HCT116 (cell line): Measurements from ENCODE around the gene MUS81. TPM values are rescaled to one million over a fixed set of nuclear protein-coding genes. Genes with fewer than 3 reads are reported as not detected.

ENCODE experiments used
- ATAC-seq: fragments of 200-7000 bp; cut with Tn5 transposase; 2 replicates; pipeline ENCODE4 v1.9.1; 2020; ENCODE audit warnings: mild to moderate bottlenecking, moderate library complexity
- BruUV-seq: library from RNA; stranded (reverse); fragments of 400-500 nt; replicated peaks from 2 replicates; lab custom pipeline; 2021; lab: Mats Ljungman, UMichigan
- CTCF ChIA-PET: fragments of 300-600 bp; sonication (Branson Sonifier 250); formaldehyde crosslinking; loops from one replicate; lab custom pipeline; 2021; ENCODE audit warnings: antibody characterized with exemption; lab: Charles Lee
- POLR2A ChIA-PET: fragments of 300-600, 350-600 bp; sonication (Branson Sonifier 250); formaldehyde crosslinking; loops from one replicate; lab custom pipeline; 2021; ENCODE audit warnings: antibody characterized with exemption; lab: Charles Lee
- RAD21 ChIA-PET, 2 experiments: fragments of 300-600 bp; sonication (Branson Sonifier 250); formaldehyde crosslinking; loops; one replicate each; lab custom pipeline; 2023; ENCODE audit warnings: low total read pairs in 2 of 2; ENCODE audit not compliant: uncharacterized antibody in 2 of 2, unreplicated experiment in 2 of 2, low non-redundant PET in 1 of 2; lab: Charles Lee
- DNase-seq: peaks from one replicate; pipeline ENCODE4 v3.0.0-alpha.2; 2010; ENCODE audit warnings: low read depth, low spot score
- H2AFZ ChIP-seq: fragments of 200-600 bp; shearing (Covaris generic), sonication (generic); 2 replicates; pipeline ENCODE4 v1.6.1; 2017; ENCODE audit warnings: low read depth, mixed run types, mixed read lengths, antibody characterized with exemption, low read length; ENCODE audit not compliant: poor library complexity, severe bottlenecking
- H3K27ac ChIP-seq: 2 replicates; pipeline ENCODE4 v1.5.1; 2012; ENCODE audit warnings: low read depth, low read length
- H3K27me3 ChIP-seq: fragments of 200-600 bp; sonication (generic); 2 replicates; pipeline ENCODE4 v1.6.1; 2016; ENCODE audit warnings: mixed run types, low read length, mixed read lengths; ENCODE audit not compliant: insufficient read depth
- H3K36me3 ChIP-seq, 2 experiments: fragments of 200-500 bp in 1 of 2; fragments of 200-600 bp in 1 of 2; sonication (Bioruptor generic) in 1 of 2; sonication (generic) in 1 of 2; 2 replicates each; pipeline versions ENCODE4 v1.5.1 to v1.6.1; 2014 to 2016; ENCODE audit warnings: low read length in 2 of 2, inconsistent platforms in 1 of 2, mixed read lengths in 1 of 2, mixed run types in 1 of 2; ENCODE audit not compliant: insufficient read depth in 2 of 2, control insufficient read depth in 1 of 2
- H3K4me1 ChIP-seq, 2 experiments: fragments of 200-600 bp in 1 of 2; sonication (generic) in 1 of 2; 2 replicates each; pipeline versions ENCODE4 v1.5.1 to v1.6.1; 2012 to 2017; ENCODE audit warnings: low read length in 2 of 2, inconsistent platforms in 1 of 2, mild to moderate bottlenecking in 1 of 2, mixed read lengths in 1 of 2, mixed run types in 1 of 2, moderate library complexity in 1 of 2; ENCODE audit not compliant: insufficient read depth in 2 of 2, control insufficient read depth in 1 of 2
- H3K4me2 ChIP-seq: fragments of 200-600 bp; sonication (generic); 2 replicates; pipeline ENCODE4 v1.6.1; 2017; ENCODE audit warnings: mixed run types, low read length, mixed read lengths
- H3K4me3 ChIP-seq, 2 experiments: fragments of 200-600 bp in 1 of 2; sonication (generic) in 1 of 2; replicated peaks in 1 of 2; 2 replicates each; pipeline ENCODE4 v1.5.1; 2011 to 2016; ENCODE audit warnings: low read length in 2 of 2, control low read depth in 1 of 2, low read depth in 1 of 2, mild to moderate bottlenecking in 1 of 2, mixed read lengths in 1 of 2, mixed run types in 1 of 2
- H3K79me2 ChIP-seq: fragments of 200-600 bp; sonication (generic); 2 replicates; pipeline ENCODE4 v1.6.1; 2017; ENCODE audit warnings: mild to moderate bottlenecking, mixed run types, low read length, moderate library complexity, mixed read lengths; ENCODE audit not compliant: insufficient read depth
- H3K9ac ChIP-seq: fragments of 200-600 bp; sonication (generic); 2 replicates; pipeline ENCODE4 v1.6.1; 2016; ENCODE audit warnings: low read length, mixed read lengths
- H3K9me2 ChIP-seq: fragments of 200-600 bp; sonication (generic), shearing (Covaris generic); 2 replicates; pipeline ENCODE4 v1.6.1; 2017; ENCODE audit warnings: mixed run types, mild to moderate bottlenecking, moderate library complexity; ENCODE audit not compliant: insufficient read depth
- H3K9me3 ChIP-seq, 2 experiments: fragments of 200-500 bp in 1 of 2; fragments of 200-600 bp in 1 of 2; sonication (Bioruptor generic) in 1 of 2; sonication (generic) in 1 of 2; 2 replicates each; pipeline ENCODE4 v1.6.1; 2014 to 2017; ENCODE audit warnings: low read length in 2 of 2, mixed read lengths in 2 of 2, inconsistent platforms in 1 of 2, low read depth in 1 of 2, mild to moderate bottlenecking in 1 of 2, mixed run types in 1 of 2, moderate library complexity in 1 of 2; ENCODE audit not compliant: control insufficient read depth in 1 of 2, insufficient read depth in 1 of 2
- H4K20me1 ChIP-seq: fragments of 200-600 bp; sonication (generic), shearing (Covaris generic); 2 replicates; pipeline ENCODE4 v1.6.1; 2017; ENCODE audit warnings: mixed run types, mild to moderate bottlenecking, moderate library complexity; ENCODE audit not compliant: insufficient read depth
- FOSL1 ChIP-seq: IDR thresholded peaks from 2 replicates; pipeline ENCODE4 v1.6.1; 2012; ENCODE audit warnings: low read depth
- POLR2A ChIP-seq: IDR thresholded peaks from 2 replicates; pipeline ENCODE4 v1.7.0; 2011; ENCODE audit warnings: borderline replicate concordance; ENCODE audit not compliant: insufficient read depth, insufficient read length; ENCODE audit errors: extremely low read depth
- SP1 ChIP-seq: IDR thresholded peaks from 2 replicates; pipeline ENCODE4 v1.6.1; 2012; ENCODE audit warnings: low read depth
- ZBTB33 ChIP-seq: IDR thresholded peaks from 2 replicates; pipeline ENCODE4 v1.6.1; 2011; ENCODE audit warnings: mild to moderate bottlenecking, low read length, moderate library complexity; ENCODE audit not compliant: insufficient replicate concordance; ENCODE audit errors: extremely low read depth
- intact Hi-C: fragments of 100-400 bp; cut with micrococcal nuclease; formaldehyde crosslinking; loops from 2 replicates; pipeline ENCODE4 v1.10.0; 2022
- total RNA-seq: library from RNA; stranded (reverse); gene quantifications from one replicate; pipeline ENCODE4 v1.2.1, GENCODE V29; 2021; ENCODE audit not compliant: unreplicated experiment
- TF ChIP-seq, protein P1 (sequence below): IDR thresholded peaks from 2 replicates; pipeline ENCODE4 v1.6.1; 2012; ENCODE audit warnings: low read depth

Gene MUS81
- total RNA-seq, 1 experiment from 2014 or later, result 47.2 TPM

GRCh38 chr11:65826984-65827735 is 33.1 kb upstream of the MUS81 start:
- Histone ChIP-seq H3K27me3 (peaks cover 17% of the 10 kb centered on the region), H3K4me2 (no peak overlapping the region), H3K79me2 (no peaks in the 10 kb centered on the region), H3K9ac (no peak overlapping the region), H3K4me3 (no peak overlapping the region), H3K4me1 (no peaks in the 10 kb centered on the region), H3K9me3 (no peaks in the 10 kb centered on the region), H3K27ac (no peak overlapping the region), H2AFZ (no peak overlapping the region), H3K9me2 (no peaks in the 10 kb centered on the region), H3K36me3 (no peaks in the 10 kb centered on the region), H4K20me1 (no peaks in the 10 kb centered on the region)
- ATAC-seq, result no peak
- BruUV-seq, result no TSS peak
- DNase-seq, result no peak
- ChIA-PET CTCF (interaction anchor here (1.7 to 2.6 kb wide), 2 partner anchors 9 to 47 kb away, joined by 4 to 7 read pairs; no protein-coding TSS in a partner anchor), RAD21 (interaction anchor here in 1 of 2 experiments (0.8 kb wide), 1 partner anchor 58 kb away, joined by 3 read pairs; no protein-coding TSS in a partner anchor), POLR2A (no interaction called here)
- intact Hi-C loops, result no loop called here
- no peak for TF ChIP-seq SP1
- TF ChIP-seq POLR2A, result no peak
- TF ChIP-seq, protein P1, sequence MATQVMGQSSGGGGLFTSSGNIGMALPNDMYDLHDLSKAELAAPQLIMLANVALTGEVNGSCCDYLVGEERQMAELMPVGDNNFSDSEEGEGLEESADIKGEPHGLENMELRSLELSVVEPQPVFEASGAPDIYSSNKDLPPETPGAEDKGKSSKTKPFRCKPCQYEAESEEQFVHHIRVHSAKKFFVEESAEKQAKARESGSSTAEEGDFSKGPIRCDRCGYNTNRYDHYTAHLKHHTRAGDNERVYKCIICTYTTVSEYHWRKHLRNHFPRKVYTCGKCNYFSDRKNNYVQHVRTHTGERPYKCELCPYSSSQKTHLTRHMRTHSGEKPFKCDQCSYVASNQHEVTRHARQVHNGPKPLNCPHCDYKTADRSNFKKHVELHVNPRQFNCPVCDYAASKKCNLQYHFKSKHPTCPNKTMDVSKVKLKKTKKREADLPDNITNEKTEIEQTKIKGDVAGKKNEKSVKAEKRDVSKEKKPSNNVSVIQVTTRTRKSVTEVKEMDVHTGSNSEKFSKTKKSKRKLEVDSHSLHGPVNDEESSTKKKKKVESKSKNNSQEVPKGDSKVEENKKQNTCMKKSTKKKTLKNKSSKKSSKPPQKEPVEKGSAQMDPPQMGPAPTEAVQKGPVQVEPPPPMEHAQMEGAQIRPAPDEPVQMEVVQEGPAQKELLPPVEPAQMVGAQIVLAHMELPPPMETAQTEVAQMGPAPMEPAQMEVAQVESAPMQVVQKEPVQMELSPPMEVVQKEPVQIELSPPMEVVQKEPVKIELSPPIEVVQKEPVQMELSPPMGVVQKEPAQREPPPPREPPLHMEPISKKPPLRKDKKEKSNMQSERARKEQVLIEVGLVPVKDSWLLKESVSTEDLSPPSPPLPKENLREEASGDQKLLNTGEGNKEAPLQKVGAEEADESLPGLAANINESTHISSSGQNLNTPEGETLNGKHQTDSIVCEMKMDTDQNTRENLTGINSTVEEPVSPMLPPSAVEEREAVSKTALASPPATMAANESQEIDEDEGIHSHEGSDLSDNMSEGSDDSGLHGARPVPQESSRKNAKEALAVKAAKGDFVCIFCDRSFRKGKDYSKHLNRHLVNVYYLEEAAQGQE, result no peak
- TF ChIP-seq FOSL1, result no peak
- no peak for TF ChIP-seq ZBTB33
